HS-5 (cell line): ENCODE data around the gene ADD2.
"Not testable (repeated sequence)": the region's sequence is repeated elsewhere in the genome, so short reads cannot be mapped to it uniquely, and the experiment has no call there.

Experiments
- DNase-seq: peaks from one replicate; pipeline ENCODE4 v3.0.0-alpha.2; 2012; ENCODE audit warnings: low read depth

Gene ADD2

DNA sequence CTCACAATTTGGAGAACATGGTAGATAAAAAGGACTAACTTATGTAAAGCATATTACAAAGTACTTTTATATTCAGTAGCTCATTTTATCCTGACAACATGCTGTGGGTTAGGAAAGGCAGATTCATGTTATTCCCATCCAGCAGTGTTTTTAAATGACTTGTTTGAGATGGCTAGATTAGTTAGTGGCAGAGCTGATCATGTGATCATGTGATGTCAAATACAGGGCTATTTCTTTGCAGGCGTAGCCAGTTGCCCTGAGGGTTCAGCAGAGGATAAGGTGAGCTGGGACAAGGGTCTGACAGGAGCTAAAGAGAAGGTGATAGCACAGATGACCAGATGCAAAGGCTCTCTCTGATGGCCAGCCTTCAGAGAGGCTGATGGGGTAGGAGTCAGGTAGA, 97.8 kb downstream of the ADD2 start:
- no peak for DNase-seq

DNA sequence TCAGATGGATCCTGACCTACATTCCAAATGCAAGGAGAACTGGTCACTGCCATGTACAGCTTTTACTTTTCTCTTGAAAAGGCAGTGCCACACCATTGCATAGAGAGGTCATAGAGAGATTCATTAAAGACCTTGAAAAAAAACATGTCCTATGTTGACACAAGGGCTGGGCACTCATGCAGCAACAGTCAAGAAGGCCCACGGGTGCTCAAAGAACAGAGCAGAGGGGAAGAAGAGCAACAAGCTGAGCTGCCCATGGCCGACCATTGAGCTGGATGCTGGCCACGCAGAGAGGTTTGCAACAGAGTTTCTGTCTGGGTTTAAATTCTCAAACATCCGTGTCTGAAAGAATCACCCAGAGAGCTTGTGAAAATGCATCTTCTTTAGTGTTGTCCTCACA, 99.1 kb downstream of the ADD2 start:
- DNase-seq, result no peak

DNA sequence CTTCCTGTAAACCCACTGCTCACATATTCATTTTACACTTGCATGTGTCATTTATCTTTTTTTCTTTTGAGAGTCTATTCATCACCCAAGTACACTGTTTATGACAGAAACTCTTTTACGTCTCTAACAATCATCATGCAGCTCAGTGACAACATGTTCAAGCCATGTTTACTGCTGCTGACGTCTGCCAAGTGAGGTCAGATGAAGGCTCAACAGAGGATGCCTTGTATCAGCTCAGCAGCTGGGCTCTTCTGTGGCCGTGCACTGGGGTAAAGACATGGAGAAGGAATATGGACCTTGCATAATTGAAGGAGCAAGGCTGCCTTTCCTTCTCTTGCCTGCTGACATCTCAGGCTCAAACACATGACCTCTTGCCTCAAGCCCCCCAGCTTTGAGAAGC, 99.6 kb downstream of the ADD2 start:
- DNase-seq, result no peak

DNA sequence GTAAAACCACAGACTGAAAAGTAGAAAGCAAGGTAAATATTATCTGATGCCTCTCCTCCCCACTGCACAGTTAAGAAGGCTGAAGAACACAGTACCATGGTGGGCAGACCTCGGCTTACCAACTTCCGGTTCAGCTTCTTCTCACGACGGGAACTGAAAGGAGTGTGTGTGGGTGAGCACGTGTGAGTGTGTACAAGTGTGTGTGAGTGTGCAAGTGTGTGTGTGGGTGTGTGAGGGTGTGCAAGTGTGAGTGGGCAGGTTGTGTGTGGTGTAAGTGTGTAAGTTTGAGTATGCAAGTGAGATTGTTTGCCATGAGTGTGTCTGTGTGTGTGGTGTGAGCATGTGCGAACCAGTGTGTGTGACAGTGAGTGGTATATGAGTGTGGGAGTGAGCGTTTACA, 103.5 kb downstream of the ADD2 start:
- no peak for DNase-seq

DNA sequence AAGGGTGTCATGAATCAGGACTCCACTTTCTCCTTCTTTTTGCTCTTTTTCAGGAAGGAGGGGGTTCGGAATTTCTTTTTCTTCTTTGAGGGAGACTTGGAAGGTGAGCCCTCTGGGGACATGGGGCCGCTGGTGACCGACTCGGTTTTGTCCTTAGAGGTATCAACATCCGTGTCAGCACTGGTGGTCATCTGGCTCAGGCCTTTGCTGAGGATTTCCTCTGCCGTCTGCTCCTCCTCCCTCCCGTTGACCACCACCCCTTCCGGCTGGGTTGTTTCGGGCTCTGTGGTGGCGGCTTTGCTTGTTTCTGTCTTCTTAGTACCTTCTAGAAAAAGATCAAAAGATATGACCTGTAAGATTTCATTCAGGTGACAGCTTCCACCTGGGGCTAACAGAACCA, 104.6 kb downstream of the ADD2 start:
- DNase-seq, result no peak

DNA sequence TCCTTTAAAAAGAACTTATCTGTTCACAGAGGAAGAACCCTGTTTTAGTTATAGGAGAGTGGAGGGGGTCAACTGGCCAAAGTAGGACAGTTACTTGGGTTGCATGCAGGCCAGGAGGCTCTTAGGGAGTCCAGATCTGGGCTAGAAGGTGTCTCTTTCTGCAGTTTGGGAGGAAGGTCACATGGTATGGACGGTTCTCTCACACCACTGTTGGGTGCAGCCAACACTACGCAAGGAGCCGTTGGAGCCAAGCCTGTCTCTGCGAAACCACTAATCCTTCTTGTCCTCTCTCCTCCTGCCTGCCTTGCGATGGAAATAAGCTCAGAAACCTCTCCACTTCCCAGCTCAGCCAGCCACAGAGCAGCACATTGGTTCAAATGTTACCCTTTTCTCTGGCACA, 108.4 kb downstream of the ADD2 start:
- no peak for DNase-seq

DNA sequence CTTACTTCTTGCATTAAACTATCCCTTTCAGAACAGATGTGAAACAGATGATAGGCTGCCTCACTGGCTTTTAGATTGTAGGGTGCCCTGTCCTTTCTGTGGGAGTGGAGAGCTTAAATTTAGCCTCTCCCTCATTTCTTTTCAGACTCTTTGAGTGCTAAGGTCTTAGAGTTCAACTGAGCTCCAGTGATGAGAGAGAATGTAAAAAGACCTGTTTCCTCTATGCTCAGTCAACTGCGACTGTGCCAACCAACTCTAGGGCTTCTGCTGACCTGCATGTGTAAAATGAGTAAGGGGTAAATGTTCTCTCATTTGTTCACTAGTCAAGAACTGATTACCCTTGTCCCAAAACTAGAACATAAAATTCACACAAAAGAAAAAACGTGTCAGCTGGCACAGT, 109.5 kb downstream of the ADD2 start:
- no peak for DNase-seq

DNA sequence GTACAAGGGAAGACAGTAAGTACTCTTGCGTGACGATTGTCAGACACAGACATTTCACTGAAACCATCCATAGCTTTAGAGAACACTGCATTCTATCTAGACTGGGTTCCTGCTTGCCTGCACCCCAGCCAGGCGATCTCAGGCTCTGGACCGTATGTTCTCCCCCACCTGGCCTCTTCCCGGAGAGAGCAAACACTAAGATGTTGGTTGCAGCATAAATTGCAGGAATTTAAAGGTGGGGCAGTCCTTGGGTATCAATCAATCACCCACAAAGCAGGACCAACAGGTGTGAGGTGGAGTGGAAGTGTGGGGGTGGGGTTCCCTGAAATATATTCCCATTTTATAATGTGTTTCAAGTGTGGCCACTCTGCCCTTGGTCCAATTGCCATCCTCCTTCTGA, 110.8 kb downstream of the ADD2 start:
- no peak for DNase-seq

DNA sequence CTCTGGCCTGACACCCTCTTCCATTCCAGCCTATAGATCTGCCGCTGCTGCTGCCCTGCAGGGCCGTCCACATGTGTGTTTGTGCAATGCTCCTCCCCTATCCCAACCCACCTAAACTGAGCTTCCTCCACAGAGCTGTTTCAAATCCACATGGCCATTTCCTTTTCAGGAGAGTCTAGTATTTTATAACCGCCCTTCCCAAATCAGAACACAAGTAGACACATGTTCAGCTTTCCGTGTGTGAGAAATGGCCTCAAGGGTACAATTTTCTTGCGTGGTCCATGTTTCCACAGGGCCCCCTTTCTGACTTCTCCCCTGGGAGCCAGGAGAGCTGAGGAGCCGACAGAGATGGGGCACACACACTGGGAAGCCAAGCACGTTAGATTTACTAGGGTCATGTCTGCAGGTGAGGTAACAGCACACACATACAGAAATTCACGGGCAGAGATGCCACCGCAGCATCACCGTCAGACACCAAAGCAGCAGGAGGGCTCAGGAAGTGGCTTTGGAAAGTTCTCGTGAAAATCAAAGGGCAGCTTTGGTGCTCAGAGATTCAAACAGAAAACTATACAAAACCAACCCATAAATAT, 111.5 kb downstream of the ADD2 start:
- DNase-seq, result no peak

DNA sequence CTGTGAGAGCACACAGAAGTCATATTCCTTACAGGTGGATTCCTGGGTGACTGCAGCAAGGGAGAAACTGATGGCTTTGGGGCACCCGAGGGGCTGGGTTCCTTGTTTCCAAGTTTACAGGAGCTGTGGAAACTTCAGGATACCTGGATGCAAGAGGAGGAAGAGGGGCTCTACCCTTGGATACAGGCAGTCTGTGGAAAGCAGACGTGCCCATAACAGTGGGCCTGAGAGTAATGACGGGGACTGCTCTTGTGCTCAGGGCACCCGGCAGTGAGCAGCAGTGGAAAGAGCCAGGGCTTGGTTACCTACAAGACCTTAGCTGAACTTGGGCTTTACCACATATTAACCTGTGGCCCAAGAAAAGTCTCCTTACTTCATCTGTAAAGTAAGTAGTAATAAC, 112.2 kb downstream of the ADD2 start:
- no peak for DNase-seq

DNA sequence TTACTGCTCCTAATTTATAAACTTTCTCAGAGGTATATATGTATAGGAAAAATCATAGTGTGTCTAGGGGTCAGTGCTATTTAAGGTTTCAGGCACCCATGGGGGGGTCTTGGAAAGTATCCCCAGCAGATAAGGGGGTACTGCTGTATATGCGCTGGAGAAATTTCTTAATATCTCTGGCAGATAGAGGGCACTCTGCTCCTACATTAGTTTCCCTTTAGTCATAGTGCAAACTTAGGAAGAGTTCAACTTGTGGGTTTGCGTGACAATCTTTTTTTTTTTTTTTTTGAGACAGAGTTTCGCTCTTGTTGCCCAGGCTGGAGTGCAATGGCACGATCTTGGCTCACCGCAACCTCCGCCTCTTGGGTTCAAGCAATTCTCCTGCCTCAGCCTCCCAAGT, 112.8 kb downstream of the ADD2 start:
- DNase-seq, result not testable (repeated sequence)

DNA sequence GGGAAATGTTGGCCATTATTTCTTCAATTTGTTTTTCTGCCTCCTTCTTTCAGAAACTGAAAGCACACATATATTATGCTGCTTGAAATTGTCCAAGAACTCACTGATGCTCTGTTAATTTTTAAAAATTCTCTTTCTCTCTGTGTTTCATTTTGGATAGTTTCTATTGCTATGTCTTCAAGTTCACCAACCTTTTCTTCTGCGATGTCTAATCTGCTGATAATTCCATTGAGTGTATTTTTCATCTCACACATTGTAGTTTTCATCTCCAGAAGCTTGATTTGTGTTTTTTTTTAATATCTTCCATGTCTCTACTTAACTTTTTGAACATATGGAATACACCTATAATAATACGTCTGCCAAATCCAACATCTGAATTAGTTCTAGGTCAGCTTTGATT, 116.3 kb downstream of the ADD2 start:
- no peak for DNase-seq

DNA sequence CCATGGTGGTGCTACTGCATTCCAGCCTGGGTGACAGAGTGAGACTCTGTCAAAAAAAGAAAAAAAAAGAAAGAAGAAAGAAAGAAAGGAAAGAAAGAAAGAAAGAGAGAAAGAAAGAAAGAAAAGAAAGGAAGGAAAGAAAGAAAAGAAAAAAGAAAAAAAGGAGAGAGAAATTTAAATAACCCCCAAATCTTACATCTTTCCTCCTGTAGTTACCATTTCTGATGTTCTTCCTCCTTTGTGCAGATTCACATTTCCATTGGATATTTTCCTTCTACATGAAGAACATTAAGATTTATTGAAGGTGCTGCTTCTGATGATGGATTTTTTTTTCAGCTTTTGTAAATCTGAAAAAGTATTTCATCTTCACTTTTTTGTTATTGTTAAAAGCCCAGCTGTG, 117.0 kb downstream of the ADD2 start:
- no peak for DNase-seq

DNA sequence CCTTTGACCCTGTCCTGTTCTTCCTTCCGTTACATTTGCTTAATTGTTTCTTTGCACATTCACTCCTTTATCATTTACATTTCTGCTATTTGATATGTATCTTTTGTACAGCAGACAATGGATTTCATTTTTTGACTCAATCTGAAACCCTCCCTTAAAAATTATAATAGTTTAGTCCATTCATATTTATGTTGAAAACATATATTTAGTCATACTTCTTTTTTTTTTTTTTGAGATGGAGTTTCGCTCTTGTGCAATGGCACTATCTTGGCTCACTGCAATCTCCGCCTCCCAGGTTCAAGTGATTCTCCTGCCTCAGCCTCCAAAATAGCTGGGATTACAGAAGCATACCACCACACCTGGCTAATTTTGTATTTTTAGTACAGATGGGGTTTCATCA, 119.0 kb downstream of the ADD2 start:
- DNase-seq, result no peak

DNA sequence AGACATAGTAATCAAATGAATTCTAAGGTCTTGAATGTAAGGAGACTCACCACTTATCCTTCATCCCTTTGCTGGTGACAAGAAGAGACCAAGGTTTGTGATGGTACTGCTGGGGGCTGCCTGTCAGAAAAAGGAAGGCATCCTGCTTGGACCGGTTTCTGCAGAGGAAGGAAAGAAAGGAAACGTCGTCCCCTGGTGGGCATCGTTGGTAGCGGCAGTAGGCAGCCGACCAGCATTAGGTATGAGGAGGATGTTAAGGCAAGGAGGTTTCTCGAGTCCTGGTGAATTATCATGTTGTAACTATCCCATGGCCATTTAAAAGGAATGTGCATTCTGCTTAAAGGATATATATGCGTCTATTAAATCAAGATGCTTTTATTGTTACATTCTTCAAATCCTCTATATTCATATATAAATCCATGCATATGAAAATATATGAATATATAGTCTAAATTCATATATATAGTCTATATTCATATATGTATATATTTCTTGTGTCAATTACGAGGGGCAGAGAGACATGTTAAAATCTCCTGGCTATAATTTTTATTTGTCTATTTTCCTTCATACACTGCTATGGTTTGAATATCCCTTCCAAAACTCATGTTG, 120.0 kb downstream of the ADD2 start:
- peak; percentile 23 for DNase-seq

DNA sequence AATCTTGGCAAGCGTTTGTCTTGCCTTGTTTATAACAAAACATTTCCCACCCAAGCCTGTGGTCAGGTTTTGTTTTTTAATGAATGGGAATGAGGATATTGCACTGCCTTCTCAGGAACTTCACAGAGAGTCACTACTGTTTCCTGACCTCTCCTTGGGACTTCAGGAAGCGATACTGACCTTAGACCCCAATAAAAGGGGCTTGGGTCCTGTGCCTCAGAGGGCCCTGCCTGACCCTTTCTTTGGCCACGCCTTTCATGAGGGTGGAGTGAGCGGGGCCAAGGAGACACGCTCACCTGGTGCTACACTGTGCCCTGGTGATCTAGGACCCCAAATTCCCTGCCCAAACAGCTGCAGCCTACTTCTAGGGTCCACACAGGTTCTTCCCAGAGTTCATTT, 121.6 kb downstream of the ADD2 start:
- no peak for DNase-seq

DNA sequence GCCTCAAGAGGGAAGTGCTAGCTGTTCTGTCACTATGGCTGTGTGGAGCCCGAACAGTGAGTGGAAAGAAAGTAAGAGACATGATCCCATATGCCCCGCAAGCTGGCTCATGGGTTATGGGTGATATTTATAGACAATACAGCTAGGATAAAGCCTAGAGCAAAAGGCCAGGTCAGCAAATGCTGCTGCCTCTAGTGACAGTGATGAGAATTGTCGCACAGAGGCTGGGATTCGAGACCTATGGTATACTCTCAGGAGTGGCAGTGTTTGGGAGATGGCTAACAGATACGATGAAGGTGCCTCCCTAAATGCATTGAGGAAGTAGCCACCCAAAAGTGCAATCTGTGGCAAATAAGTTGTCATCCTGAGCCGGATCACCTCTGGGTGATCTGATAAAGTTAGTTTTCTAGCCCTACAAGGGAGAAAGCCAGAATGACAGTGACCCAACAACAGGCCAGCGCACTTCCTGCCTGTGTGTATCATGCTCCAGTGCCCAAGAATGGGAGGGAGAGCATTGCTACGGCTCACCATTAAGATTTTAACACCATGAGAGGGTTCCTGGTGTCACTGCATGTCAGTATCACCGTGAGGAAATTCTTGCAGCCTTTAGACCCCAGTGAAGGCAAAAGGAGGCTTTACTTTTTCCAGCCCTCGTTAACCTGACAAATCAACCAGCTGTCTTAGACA, 122.1 kb downstream of the ADD2 start:
- DNase-seq, result no peak

DNA sequence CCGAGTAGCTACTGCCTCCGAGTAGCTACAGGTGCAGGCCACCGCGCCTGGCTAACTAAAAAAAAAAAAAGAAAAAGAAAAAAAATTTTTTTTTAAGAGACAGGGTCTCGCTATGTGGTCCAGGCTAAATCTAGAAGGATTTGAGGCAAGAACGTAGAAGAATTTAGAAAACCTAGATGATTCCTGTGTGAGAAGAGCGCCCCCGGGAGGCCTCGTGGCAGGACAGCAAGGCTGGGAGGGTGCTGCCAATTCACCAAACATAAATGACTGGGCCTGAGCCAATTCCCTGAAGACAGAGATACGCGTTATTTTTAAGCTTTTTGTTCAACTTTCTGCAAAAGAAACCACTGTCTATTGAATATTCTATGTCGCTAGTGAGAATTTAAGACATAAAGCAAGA, 124.3 kb downstream of the ADD2 start:
- DNase-seq, result no peak

DNA sequence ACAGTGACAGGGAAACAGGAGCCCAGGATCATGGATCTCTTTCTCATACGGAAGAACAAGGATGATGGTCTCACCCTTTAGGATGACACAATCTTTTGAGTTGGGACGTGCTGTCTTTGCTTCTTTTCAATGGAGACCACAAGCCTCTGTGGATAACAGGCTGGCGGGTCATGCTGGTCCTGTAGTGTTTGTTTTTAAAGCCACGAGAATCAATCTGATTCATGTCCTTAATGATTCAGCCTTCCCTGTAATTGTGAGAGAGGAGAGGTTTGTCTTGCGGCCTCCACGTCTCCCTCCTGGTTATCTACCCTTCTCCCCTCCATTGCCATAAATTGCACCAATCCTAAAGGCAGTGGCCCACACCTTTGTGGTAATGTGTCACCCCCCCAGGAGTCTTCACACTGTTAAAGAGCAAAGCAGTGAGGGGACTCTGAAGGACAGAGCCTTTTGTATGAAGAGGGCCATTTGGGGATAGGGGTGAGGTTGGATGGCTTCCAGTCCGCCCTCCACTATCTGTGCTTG, 126.7 kb downstream of the ADD2 start:
- DNase-seq, result no peak

DNA sequence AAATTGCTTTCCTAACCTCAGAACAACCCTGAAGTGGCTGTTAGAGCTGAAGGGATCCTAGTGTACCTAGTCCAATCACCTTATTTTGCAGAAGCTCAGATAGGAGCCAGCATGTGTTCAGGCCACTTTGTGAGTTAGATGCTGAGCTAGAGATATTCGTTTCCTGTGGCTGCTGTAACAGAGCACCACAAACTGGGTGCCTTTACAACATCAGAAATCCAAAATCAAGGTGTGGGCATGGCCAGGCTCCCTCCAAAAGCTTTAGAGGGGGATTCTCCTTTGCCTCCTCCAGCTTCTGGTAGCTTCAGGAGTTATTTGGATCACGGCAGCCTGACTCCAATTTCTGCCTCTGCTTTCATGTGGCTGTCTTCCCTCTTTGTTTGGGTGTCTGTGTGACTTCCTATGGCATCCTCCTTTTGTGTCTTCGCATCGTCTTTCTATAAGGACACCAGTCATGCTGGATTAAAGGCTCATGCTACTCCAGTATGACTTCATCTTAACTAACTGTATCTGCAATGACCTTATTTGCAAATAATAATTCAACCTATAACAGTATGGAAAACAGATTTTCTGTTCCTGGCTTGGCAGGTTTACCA, 128.1 kb downstream of the ADD2 start:
- DNase-seq, result no peak

DNA sequence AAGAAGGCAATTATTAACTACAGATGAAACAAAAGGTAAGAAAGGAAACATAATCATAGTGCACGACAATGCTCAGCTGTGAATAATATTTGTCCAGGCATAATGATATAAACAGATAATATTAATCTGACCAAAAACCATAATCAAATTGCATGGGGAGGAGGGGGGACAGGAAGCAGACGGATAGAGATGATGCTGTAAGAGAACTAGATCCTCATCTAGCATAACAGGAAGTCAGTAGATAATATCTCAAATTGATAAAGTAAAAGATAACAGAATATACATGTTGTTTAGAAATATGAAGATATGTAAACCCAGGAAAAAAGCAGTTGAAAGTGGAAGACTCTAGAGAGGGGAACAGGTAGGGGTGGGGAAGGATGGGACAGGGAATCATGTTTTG, 129.4 kb downstream of the ADD2 start:
- no peak for DNase-seq

DNA sequence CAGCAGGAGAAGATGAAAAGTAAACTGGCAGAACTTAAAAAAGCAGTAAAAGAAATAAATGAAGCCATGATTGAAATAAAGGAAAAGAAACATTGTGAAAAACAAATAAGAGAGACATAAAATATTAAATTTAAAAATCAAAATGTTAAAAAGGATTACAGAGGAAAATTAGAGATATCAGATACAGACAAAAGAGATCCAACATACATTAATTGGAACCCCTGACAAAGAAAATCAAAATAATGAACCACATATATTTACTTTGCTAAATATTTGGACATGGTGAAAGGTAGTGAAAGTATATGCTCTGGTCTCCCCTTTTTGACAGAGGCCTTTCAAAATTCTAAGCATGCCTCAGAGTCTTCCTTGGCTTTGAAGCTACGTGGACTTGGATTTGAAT, 134.5 kb downstream of the ADD2 start:
- DNase-seq, result no peak

DNA sequence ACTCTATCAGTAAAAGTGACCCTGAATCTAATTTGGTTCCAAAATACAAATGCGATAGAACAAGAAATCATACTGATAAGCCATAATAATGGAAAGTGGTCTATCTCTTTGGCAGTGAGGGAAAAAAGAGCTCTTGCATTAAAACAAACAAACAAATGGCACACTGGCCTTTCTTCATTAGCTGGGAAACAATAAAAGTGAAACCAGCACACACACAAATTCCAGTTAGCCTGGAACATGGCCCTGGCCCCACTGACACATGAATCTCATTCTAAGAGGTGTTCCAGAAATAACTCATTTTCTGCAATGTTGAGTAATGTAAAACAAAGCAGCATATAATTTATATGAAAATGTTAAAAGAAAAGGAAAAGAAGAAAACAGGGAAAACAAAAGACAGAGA, 135.0 kb downstream of the ADD2 start:
- DNase-seq, result no peak
